SK-MEL-5 (cell line): ENCODE results near the gene BNIPL. TPM values are rescaled to one million over a fixed set of nuclear protein-coding genes. Genes with fewer than 3 reads are reported as not detected.
A peak's percentile ranks its signal among the peaks of the same experiment; 100 is the strongest.

ENCODE experiments used
- DNase-seq: peaks from one replicate; pipeline ENCODE4 v3.0.0-alpha.2; 2016; ENCODE audit warnings: low read depth, low spot score
- in situ Hi-C: cut with HindIII; loops from 2 replicates; pipeline ENCODE4 v1.10.0; 2016; ENCODE audit warnings: low sequenced_read_pairs, high pct_unique_total_duplicates, low pct_unique_long_range_greater_than_20kb
- total RNA-seq: library from RNA; depleted of rRNA; stranded (reverse); fragments of >200 nt; shearing (Covaris generic); gene quantifications from 2 replicates; pipeline ENCODE4 v1.2.3, GENCODE V29; 2014

The BNIPL gene
- total RNA-seq, 1 experiment from 2014 or later: 0.11 TPM

- peak; percentile 79 for DNase-seq
- in situ Hi-C loops: no loop called here
Observed at GRCh38 chr1:151047925-151048644, 11.7 kb downstream of the BNIPL start.

- in situ Hi-C loops: no loop called here
- DNase-seq: no peak
Observed at GRCh38 chr1:151048645-151049032, 12.3 kb downstream of the BNIPL start.

GRCh38 chr1:151049458-151049857, 13.1 kb downstream of the BNIPL start:
- in situ Hi-C loops: no loop called here
- no peak for DNase-seq

DNA sequence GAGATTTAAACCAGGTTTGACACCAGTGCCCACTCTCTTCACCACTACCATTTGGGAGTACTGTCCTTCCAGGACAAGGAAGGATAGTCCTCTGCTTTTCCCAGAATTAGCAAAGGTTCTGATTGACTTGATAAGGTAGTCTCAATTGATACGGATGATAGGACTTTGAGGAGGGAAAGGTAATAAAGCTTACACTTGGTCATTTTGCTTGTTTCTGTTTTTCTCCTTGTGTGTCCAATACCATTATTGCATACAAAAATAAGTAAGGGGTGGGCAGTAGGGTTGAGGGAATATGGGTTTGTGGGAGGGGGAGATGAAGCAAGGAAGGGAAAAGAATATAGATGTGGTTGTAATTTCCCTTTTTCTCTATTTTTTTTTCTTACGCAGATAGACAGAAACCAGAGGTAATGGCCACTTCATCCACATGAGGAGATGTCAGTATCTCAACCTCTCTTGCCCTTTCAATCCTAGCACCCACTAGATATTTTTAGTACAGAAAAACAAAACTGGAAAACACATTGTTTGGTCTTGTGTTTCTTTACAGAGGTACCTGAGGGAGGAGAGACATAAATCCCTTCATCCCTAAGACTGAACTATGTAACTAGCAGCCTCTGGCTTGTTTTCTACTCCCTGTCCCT, 13.8 kb downstream of the BNIPL start:
- no peak for DNase-seq
- in situ Hi-C loops: no loop called here

DNA sequence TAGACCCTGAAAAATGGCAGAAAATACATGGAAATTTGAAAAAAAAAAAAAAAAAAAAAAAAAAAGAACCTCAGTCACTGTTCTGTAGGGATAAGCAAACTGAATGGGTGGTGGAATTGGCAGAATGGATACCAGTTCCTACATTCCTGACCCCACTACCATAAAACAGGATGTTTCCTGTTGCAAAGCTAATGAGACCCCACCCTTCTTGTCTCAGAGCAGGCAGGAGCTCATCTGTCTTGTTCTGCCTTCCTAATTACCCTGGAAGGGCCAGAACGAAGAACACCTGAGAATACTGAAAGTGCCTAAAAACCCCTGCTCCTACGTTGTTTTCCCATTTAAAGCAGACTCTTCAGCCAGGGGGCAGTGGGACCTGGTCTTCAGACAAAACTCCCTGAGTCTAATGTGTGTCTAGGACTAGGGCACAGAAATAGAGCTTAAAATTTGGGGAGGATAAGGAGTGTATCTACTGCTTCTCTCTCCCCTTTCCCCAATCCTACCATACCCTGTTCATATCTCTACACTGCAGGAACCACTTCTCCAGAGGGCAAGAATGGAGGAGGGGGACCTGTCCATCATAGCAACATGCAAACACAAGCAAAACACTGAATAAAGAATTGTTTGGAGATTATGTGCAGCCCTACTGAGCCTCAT, 15.1 kb downstream of the BNIPL start:
- in situ Hi-C loops: no loop called here

GRCh38 chr1:151054971-151055547, 18.7 kb downstream of the BNIPL start:
- in situ Hi-C loops: no loop called here
- DNase-seq: no peak

More for the DNA sequence above, 15.1 kb downstream of the BNIPL start:
- no peak for DNase-seq

DNA sequence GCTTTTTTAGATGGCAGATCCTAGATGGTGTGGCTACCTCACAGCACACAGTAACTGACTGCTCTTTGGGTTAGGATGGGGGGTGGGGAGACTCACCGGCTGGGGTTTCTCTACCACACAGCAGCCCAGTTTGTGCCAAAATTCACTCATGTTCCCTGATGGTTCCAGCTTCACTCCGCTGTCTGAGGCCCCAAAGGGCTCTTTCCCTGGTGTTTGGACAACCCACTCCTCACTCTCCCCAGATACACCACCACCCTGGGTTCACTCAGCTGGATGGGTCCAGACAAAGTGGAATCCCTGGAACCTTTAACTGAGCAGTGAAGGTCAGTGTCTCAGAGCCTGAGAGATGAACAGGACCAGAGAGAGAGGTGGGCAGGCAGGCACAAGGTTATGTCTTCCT, 19.2 kb downstream of the BNIPL start:
- no peak for DNase-seq
- in situ Hi-C loops: no loop called here

DNA sequence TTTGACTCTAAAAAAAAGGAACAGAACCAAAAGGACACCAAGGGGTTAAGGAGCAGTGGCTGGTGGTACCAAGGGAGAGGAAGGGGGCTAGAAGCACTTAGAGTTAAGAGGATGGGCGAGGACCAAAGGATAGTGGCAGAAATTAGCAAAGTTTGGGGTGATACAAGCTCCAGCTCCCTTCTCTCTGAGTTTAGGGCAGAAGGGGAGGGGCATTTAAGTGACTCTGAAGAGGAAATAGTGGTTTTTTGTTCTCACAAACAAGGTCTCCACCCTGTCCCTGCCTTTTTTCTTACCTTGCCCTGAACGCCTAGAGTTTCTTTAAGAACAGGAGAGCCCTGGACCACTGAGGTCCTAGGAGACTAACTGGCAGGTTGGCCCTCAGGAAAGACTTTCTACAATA, 19.8 kb downstream of the BNIPL start:
- DNase-seq: no peak
- in situ Hi-C loops: no loop called here

- in situ Hi-C loops: no loop called here
- DNase-seq: no peak
Observed at GRCh38 chr1:151058692-151059091, 22.3 kb downstream of the BNIPL start.

DNA sequence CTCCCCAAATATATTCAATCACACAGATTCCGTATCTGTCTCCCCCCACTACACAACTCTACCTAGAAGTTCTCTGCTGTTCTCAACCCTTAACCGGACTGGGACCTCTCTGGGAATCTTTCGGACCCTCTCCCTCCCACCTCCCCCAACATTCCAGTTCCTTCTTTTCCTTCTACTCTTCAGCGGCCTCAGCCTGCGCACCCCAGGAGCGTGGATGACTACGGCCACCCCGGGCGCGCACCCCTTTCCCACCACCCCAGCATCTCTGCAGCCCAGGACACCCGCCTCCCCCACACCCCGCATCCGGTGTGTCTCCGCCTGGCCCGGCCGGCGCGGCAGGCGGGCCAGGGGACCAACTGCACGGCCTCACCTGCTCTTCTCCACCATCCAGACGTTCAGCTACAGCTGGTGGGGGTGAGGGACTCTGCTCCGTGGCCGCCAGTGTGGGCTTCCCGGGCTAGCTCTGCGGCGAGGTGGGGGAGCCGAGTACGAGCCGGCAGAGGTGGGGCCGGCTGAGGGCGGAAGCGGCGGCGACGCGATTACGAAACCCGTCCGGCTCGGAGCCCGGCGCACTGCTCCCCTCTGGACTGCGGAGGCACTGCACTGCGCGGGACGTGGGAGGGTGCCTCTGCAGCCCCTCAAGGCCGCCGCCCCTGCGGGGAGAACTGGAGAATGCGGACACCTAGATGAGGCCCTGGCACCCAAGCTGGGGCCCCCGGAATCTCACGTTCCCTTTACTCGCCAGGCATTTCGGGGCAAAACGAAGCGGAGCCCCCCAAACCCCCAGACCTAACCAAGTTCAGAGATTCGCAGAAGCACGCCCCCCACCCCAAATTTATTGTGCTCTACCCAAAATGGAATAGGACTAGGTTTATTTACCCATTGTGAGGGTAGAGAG, 23.0 kb downstream of the BNIPL start, which contains the start of gene CDC42SE1:
Gene CDC42SE1, minus strand, starts transcription at position 514 of the 898 bp plus-strand sequence. CDS start 3,892 bp downstream, outside the sequence.
- in situ Hi-C loops: no loop called here

DNA sequence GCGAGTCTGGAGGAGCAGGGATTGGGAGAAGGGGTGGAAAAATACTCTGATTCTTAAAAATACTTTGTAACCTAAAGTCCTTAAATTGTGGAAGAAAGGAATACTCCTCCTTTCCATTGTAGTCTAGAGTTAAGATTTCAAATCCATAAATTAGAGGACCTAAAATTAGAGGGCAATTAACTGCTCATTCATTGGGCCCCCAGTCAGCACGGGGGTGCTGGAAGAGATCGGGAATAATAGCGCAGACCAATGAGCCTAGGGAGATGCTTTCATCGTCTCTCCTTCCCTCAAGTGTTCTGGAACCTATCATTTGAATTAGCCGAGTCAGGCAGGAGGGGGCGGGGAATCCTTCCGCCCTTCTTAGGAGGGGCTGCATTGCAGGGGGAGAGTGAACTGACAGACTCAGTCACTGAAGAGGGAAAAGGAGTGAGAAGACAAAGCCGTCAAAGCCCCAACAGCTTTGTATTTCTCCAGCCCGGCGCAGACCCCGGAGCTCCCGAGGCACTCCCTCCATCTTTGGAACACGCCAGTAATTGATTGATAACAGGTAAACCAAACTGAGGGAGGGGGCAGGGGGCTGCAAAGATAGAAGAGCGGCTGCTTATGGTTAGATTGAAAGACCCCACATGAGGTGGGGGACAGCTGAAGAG, 23.7 kb downstream of the BNIPL start, which contains the start of gene MLLT11:
Gene MLLT11, plus strand, starts transcription at position 391 of the 650 bp plus-strand sequence. CDS start 6,828 bp downstream, outside the sequence.
- in situ Hi-C loops: no loop called here
- DNase-seq: peak; percentile 53

More for the DNA sequence above, 23.0 kb downstream of the BNIPL start, which contains the start of gene CDC42SE1:
- peak; percentile 88 for DNase-seq

- in situ Hi-C loops: no loop called here
- DNase-seq: no peak
Observed at GRCh38 chr1:151060657-151061421, 24.5 kb downstream of the BNIPL start.

- in situ Hi-C loops: no loop called here
- no peak for DNase-seq
Observed at GRCh38 chr1:151061704-151062103, 25.3 kb downstream of the BNIPL start.

DNA sequence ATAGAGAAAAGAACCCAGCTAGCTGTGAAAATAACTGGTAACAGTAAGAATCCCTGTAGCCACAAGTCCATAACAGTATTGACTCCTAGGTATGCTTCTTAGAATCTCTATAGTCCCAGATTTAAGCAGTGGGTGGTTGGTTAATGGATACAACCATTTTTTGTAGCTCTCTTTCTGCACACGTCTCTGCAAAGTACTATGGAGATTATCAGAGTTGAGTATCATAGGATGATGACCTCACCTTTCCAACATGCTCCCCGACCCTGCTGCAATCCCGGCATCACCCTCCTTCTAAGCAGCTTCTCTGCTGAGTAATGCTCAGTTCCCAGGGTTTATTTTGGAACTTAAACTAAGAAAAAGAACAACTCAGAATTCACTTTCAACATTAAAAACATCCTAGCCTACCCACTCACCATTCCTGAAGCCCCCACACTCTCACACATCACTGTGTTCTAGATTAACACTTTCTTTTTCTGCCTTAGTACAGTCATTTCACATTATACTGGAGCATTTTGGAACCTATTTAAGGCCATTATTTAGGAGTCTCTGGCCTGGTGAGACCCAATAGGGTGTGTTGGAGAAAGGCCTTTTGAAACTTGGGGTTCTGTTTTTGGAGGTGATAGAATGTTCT, 26.5 kb downstream of the BNIPL start:
- in situ Hi-C loops: no loop called here
- no peak for DNase-seq

DNA sequence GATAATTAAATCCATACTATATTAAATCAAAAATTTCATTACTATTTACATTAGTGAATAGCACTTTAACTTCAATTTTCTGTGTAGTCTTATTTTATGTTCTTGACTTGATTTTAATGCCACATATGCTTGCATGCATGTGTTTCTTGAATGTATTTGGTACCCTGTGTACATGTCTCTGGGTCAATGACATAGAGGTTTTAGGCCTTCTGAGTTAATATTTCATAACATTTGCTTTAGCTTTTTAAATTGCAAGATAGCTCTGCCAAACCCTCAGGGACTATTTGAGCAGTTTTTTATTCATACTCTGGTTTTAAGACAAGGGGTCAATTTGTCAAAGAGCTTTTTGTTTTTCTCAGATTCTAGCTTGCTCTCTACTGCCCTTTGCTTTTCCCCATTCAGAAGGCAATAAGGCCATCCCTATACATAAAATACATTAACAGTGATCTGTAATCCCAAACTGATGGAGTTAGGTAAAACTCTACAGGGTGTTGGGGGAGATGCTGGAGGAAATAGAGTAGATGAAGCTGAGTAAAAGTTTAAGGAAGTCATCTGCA, 28.8 kb downstream of the BNIPL start:
- DNase-seq: peak; percentile 75
- in situ Hi-C loops: no loop called here
